ENCODE results near the gene ARHGEF11.

Gene ARHGEF11

GRCh38 chr1:156920233-156921052 lies 125.1 kb downstream of the ARHGEF11 start, which contains the start of gene LRRC71:
Gene LRRC71 (plus strand): TSS chr1:156920632. CDS start chr1:156920804, 172 bp downstream.
- 0 out of 2 replicates have a peak, but pooled peaks have one; percentile 13 for TF ChIP-seq CTCF (conservative IDR thresholded peaks at IDR 0.05; ENCODE audit: low read length)
- no peak for TF ChIP-seq EZH2phosphoT487 (IDR thresholded peaks at IDR 0.05; ENCODE audit: borderline replicate concordance)
- no peak within 1 kb of the TSS for H3K9ac ChIP-seq (ENCODE audit: low read depth, low read length, poor library complexity, severe bottlenecking)
- H2AFZ ChIP-seq (ENCODE audit: low read length) = no peak within 1 kb of the TSS
- no peaks in the 10 kb centered on the region for H3K9me3 ChIP-seq (ENCODE audit: insufficient read depth, low read depth, low read length)
- H3K36me3 ChIP-seq (ENCODE audit: insufficient read depth, low read length) = no peaks in the 10 kb centered on the region
- H4K20me1 ChIP-seq (ENCODE audit: insufficient read depth, low read length, poor library complexity, severe bottlenecking) = no peaks in the 10 kb centered on the region
- H3K79me2 ChIP-seq (ENCODE audit: insufficient read depth, low read length) = no peaks in the 10 kb centered on the region
- no peaks in the 10 kb centered on the region for H3F3A ChIP-seq (ENCODE audit: low read depth)
- no peak within 1 kb of the TSS for H3K4me3 ChIP-seq (ENCODE audit: low read length, poor library complexity, severe bottlenecking)
- H3K27me3 ChIP-seq (ENCODE audit: insufficient read depth, low read length, poor library complexity, severe bottlenecking) = peaks cover 26% of the 10 kb centered on the region
- H3K9me2 ChIP-seq (replicated peaks; ENCODE audit: low read depth, low read length) = no peaks in the 10 kb centered on the region
- H3K4me2 ChIP-seq (ENCODE audit: low read depth, low read length, poor library complexity, severe bottlenecking) = no peak within 1 kb of the TSS
- H3K4me1 ChIP-seq (ENCODE audit: insufficient read depth, low read length, poor library complexity, severe bottlenecking) = peaks cover 2% of the 10 kb centered on the region

- H3K9me2 ChIP-seq (replicated peaks; ENCODE audit: low read depth, low read length) = no peaks in the 10 kb centered on the region
- TF ChIP-seq CTCF (conservative IDR thresholded peaks at IDR 0.05; ENCODE audit: low read length) (no peak), EZH2phosphoT487 (IDR thresholded peaks at IDR 0.05; ENCODE audit: borderline replicate concordance) (no peak)
- no peaks in the 10 kb centered on the region for H3K36me3 ChIP-seq (ENCODE audit: insufficient read depth, low read length)
- H4K20me1 ChIP-seq (ENCODE audit: insufficient read depth, low read length, poor library complexity, severe bottlenecking) = no peaks in the 10 kb centered on the region
- H3F3A ChIP-seq (ENCODE audit: low read depth) = no peaks in the 10 kb centered on the region
- no peak overlapping the region for H3K4me2 ChIP-seq (ENCODE audit: low read depth, low read length, poor library complexity, severe bottlenecking)
- no peak overlapping the region for H3K9ac ChIP-seq (ENCODE audit: low read depth, low read length, poor library complexity, severe bottlenecking)
- no peaks in the 10 kb centered on the region for H3K79me2 ChIP-seq (ENCODE audit: insufficient read depth, low read length)
- no peak overlapping the region for H3K4me3 ChIP-seq (ENCODE audit: low read length, poor library complexity, severe bottlenecking)
- H3K9me3 ChIP-seq (ENCODE audit: insufficient read depth, low read depth, low read length) = no peaks in the 10 kb centered on the region
- H2AFZ ChIP-seq (ENCODE audit: low read length) = no peak overlapping the region
- H3K27me3 ChIP-seq (ENCODE audit: insufficient read depth, low read length, poor library complexity, severe bottlenecking) = no peaks in the 10 kb centered on the region
- no peaks in the 10 kb centered on the region for H3K4me1 ChIP-seq (ENCODE audit: insufficient read depth, low read length, poor library complexity, severe bottlenecking)
Measured at GRCh38 chr1:156914440-156914856, 131.1 kb downstream of the ARHGEF11 start.

GRCh38 chr1:156913809-156914387 lies 131.6 kb downstream of the ARHGEF11 start:
- TF ChIP-seq CTCF (conservative IDR thresholded peaks at IDR 0.05; ENCODE audit: low read length) (no peak), EZH2phosphoT487 (IDR thresholded peaks at IDR 0.05; ENCODE audit: borderline replicate concordance) (no peak)
- H2AFZ ChIP-seq (ENCODE audit: low read length) = no peak overlapping the region

More at GRCh38 chr1:156913809-156914387, 131.6 kb downstream of the ARHGEF11 start:
- Histone ChIP-seq H3K9me3 (ENCODE audit: insufficient read depth, low read depth, low read length) (no peaks in the 10 kb centered on the region), H3K4me3 (ENCODE audit: low read length, poor library complexity, severe bottlenecking) (no peak overlapping the region), H3F3A (ENCODE audit: low read depth) (no peaks in the 10 kb centered on the region), H3K27me3 (ENCODE audit: insufficient read depth, low read length, poor library complexity, severe bottlenecking) (no peaks in the 10 kb centered on the region), H3K9ac (ENCODE audit: low read depth, low read length, poor library complexity, severe bottlenecking) (no peak overlapping the region), H4K20me1 (ENCODE audit: insufficient read depth, low read length, poor library complexity, severe bottlenecking) (no peaks in the 10 kb centered on the region), H3K9me2 (replicated peaks; ENCODE audit: low read depth, low read length) (no peaks in the 10 kb centered on the region), H3K36me3 (ENCODE audit: insufficient read depth, low read length) (no peaks in the 10 kb centered on the region), H3K4me2 (ENCODE audit: low read depth, low read length, poor library complexity, severe bottlenecking) (no peak overlapping the region), H3K4me1 (ENCODE audit: insufficient read depth, low read length, poor library complexity, severe bottlenecking) (no peaks in the 10 kb centered on the region), H3K79me2 (ENCODE audit: insufficient read depth, low read length) (no peaks in the 10 kb centered on the region)
